Middle frontal gyrus (tissue), 1 donor: ENCODE results near the gene ADGRL2.
"Not testable (repeated sequence)": the region's sequence is repeated elsewhere in the genome, so short reads cannot be mapped to it uniquely, and the experiment has no call there.

ENCODE experiments used
- DNase-seq: peaks from one replicate; pipeline ENCODE4 v3.0.0-alpha.2; 2015; ENCODE audit warnings: low spot score; ENCODE audit errors: extremely low spot score

The ADGRL2 gene

GRCh38 chr1:81846630-81847029 is 45.9 kb downstream of the ADGRL2 start:
- DNase-seq, result no peak

GRCh38 chr1:81847063-81847462 is 46.3 kb downstream of the ADGRL2 start:
- DNase-seq, result no peak

- DNase-seq, result no peak
Observed at GRCh38 chr1:81848880-81849682, 48.3 kb downstream of the ADGRL2 start.

DNA sequence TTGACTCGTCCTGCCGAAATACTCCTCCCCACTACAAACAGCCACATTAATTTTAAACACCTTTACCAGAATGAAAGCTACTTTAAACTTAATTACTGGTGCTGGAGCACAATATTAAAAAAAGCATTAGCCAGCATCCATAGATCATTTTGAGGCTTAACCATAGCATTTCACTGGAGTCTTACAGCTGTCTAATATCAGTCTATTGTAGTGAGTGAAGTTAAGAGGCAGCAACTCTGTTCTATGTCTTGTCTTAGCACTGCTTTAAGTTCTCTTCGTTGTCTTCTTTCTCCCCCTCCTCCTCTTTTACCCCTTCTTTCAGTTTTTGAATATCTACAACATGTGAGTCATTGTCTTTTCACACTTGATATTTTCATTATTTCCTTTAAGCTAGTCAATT is 49.3 kb downstream of the ADGRL2 start:
- DNase-seq, result no peak

GRCh38 chr1:81850495-81850894 is 49.8 kb downstream of the ADGRL2 start:
- no peak for DNase-seq

- no peak for DNase-seq
Observed at GRCh38 chr1:81851217-81851616, 50.5 kb downstream of the ADGRL2 start.

GRCh38 chr1:81852961-81853360 is 52.2 kb downstream of the ADGRL2 start:
- no peak for DNase-seq

DNA sequence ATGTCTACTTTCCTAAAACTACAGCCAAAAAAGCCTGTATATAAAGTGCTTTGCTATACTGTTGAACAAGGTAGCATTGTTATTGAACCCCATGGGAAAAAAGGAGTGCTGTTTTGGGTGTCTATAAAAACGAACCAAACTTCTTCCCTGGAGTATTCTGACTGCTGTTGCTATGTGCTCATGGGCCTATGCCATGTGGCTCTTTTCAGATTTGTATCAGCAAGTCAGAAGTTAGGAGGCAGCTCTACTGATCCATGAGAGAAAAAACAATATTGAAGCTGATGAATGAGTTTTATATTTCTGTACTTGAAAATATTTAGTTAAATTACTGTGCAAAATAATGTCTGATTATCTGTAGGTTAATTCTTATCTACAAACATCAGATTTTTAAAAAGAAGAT is 66.5 kb downstream of the ADGRL2 start:
- no peak for DNase-seq

- DNase-seq, result no peak
Observed at GRCh38 chr1:81869307-81869706, 68.6 kb downstream of the ADGRL2 start.

GRCh38 chr1:81871091-81871490 is 70.4 kb downstream of the ADGRL2 start:
- DNase-seq, result not testable (repeated sequence)

- no peak for DNase-seq
Observed at GRCh38 chr1:81873946-81874345, 73.2 kb downstream of the ADGRL2 start.

DNA sequence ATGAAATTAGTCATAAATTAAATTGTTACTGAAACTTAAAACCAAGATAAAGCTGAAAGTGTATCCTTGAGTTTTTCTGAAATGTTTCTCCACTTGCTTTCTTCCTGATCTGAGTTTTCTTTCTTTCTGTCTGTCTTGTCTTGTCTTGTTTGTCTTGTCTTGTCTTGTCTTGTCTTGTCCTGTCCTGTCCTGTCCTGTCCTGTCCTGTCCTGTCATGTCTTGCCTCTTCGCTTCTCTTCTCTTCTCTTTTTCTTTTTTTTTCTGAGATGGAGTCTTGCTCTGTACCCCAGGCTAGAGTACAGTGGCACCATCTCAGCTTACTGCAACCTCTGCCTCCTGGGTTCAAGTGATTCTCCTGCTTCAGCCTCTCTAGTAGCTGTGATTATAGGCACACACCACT is 73.7 kb downstream of the ADGRL2 start:
- DNase-seq, result no peak

DNA sequence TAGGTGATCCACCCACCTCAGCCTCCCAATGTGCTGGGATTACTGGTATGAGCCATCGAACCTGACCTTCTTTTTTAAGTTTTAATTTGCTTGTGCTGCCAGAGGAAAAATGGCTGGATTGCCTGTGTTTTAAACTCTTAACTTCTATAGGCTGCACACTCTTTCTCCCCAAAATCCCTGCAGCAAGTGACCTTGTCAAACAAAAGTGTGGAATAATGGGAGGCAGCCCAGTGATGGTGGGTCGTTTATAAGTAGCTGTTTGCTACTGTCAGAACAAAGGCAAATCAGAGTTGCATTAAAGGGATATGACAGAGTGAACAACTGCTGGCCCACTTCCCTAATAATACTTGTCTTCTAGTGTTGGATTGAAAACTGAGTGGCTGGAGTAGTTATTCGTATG is 74.2 kb downstream of the ADGRL2 start:
- DNase-seq, result no peak

GRCh38 chr1:81876901-81877733 is 76.4 kb downstream of the ADGRL2 start:
- no peak for DNase-seq

DNA sequence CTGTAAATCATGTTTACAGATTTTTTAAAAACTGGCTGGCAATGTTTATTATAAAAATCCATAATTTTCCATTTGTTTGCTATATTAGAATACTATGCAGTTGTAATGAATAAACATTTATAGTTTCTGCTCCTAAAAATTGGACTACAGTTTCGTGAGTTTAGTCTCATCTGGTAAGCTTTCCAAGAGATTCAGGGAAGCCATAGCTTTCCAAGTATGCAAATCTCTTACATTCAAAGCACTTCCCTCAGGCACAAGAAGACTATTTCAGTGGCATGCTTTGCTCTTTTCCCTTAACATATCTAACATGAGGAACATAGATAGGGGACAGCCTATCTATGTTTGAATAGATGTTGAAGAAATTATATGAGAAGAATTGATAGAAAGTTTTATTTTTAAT is 77.2 kb downstream of the ADGRL2 start:
- DNase-seq, result no peak

DNA sequence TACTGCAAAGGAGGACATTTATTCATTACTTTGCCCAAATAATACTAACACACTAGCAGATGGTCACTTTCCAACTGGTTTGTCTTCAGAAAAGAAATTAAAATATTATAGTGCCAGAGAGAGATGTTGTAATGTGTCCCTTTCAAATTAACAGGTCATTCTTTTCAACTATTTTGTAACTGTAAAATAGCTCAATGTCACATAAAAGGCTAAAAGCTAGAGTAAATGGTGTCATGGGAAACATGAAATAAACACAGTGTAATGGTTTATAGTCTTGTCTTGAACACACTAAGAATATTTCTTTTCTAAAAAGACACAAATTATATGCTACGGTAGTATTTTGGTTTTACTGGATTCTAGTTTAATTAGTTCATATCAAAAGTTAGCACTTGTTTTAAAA is 77.8 kb downstream of the ADGRL2 start:
- no peak for DNase-seq

DNA sequence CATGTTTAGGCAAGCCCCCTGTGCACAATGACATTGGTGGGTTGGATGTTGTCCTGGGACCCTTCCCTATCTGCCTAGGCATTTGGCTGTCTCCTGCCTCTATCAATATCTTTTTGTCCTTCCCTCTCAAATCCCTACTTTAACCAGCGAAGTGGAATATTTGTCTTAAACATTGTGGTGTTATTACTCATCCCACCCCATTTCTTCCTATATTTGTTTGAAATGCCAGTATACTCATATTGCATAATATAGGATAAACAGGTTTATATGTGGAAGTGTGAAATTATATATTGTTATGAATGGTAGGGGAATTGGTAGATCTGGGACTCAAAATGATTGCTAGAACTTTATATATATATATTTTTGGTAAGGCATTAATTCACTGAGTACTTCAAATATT is 80.0 kb downstream of the ADGRL2 start:
- DNase-seq, result no peak

GRCh38 chr1:81885291-81885690 is 84.6 kb downstream of the ADGRL2 start:
- DNase-seq, result no peak

DNA sequence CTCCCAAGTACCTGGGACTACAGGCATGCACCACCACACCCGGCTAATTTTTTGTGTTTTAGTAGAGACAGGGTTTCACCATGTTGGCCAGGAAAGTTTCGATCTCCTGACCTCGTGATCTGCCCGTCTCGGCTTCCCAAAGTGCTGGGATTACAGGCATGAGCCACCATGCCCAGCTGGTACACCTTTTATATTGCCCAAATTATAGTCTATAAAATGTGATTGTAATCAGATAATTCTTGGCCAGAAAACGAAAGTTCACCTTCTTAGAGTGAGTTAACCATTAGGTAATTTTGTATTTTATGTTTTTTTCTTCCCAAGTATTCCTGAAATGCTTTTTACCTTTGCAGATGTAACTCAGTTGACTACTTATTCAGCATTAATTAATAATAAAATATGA is 85.6 kb downstream of the ADGRL2 start:
- not testable (repeated sequence) for DNase-seq

- DNase-seq, result no peak
Observed at GRCh38 chr1:81887421-81888144, 86.8 kb downstream of the ADGRL2 start.

- DNase-seq, result no peak
Observed at GRCh38 chr1:81889166-81889565, 88.4 kb downstream of the ADGRL2 start.

- DNase-seq, result no peak
Observed at GRCh38 chr1:81894867-81895266, 94.1 kb downstream of the ADGRL2 start.
